GM20000 (cell line): ENCODE measurements around the gene SLC37A1.

Experiments
- DNase-seq: peaks from one replicate; pipeline ENCODE4 v3.0.0; 2012; ENCODE audit warnings: low spot score
- CTCF ChIP-seq: IDR thresholded peaks from 2 replicates; pipeline ENCODE4 v1.5.1; 2012; ENCODE audit warnings: mild to moderate bottlenecking, control low read depth; ENCODE audit errors: extremely low read depth, missing control alignments

Gene SLC37A1

GRCh38 chr21:42496839-42497202, 16.8 kb upstream of the SLC37A1 start:
- DNase-seq = no peak

GRCh38 chr21:42498012-42498411, 15.6 kb upstream of the SLC37A1 start:
- no peak for TF ChIP-seq CTCF
- DNase-seq = no peak

More at GRCh38 chr21:42496839-42497202, 16.8 kb upstream of the SLC37A1 start:
- no peak for TF ChIP-seq CTCF

GRCh38 chr21:42499444-42500112, 14.1 kb upstream of the SLC37A1 start:
- no peak for TF ChIP-seq CTCF
- no peak for DNase-seq

GRCh38 chr21:42500225-42500624, 13.4 kb upstream of the SLC37A1 start:
- DNase-seq = no peak
- TF ChIP-seq CTCF = no peak

- DNase-seq = no peak
- TF ChIP-seq CTCF = no peak
Measured at GRCh38 chr21:42500736-42501135, 12.9 kb upstream of the SLC37A1 start.

GRCh38 chr21:42503711-42504110, 9.9 kb upstream of the SLC37A1 start:
- TF ChIP-seq CTCF = no peak
- DNase-seq = peak; percentile 35

GRCh38 chr21:42505090-42505726, 8.4 kb upstream of the SLC37A1 start:
- no peak for TF ChIP-seq CTCF
- DNase-seq = peak; percentile 81
